ENCODE measurements around the gene SPAG4. TPM values are rescaled to one million over a fixed set of nuclear protein-coding genes. Genes with fewer than 3 reads are reported as not detected.

SPAG4 gene
- polyA plus RNA-seq, 1 donor (not counting 4 experiments of a cell fraction or from before 2014, with no cell fraction given) = 0.93 TPM

DNA sequence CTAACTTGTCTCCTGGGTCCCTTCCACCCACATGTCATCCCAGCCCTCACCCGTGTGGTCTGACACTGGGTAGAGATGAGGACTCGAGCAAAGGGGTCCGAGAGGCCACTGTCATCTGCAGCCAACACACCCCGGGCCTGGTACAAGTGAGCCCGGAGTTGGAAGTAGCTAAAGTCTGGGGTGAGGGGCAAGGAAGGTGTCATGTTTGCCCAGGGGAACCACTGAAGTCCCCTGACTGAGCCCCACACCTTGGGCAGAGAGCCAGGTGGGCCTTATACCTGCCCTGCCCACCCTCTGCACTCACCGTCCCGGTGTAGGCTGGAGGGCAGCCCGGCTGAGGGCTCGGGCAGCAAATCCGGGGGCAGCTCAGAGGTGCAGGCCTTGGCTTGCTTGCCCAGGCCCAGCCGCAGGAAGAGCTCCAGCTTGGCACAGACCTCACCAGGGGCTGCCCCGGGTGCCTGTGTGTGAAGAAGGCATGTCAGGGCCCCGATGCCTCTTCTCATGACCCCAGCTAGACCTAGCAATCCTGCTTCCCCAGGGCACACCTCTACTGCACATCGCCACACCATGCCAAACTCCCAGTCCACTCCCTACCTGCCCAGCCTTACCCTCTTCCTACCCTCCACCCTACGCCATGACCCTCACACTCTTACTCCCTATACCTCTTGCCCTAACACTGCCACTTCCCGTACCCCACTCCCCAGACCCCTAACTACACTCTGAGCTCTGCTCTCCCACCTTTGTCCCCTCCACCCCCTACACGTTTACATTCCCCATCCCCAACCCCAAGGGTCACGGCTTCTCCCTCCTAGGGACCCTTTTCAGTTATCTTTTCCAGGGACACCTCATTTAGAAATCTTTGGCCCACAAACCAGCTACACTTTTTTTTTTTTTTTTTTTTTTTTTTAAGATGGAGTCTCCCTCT is 31.7 kb upstream of the SPAG4 start:
- H4K20me1 ChIP-seq (ENCODE audit: control insufficient read depth, extremely low read depth, insufficient read depth, low read length) = no peaks in the 10 kb centered on the region
- H2AFZ ChIP-seq (ENCODE audit: control insufficient read depth, low read length) = no peak overlapping the region
- no peaks in the 10 kb centered on the region for H3K9me3 ChIP-seq (ENCODE audit: control insufficient read depth, low read depth, low read length)
- H3K4me1 ChIP-seq (ENCODE audit: control insufficient read depth, extremely low read depth, insufficient read depth, low read length) = peaks cover 2% of the 10 kb centered on the region
- dilution Hi-C loops (cut with MboI; ENCODE audit: extremely low pct_ligation_motif_present, low sequenced_read_pairs) = no loop called here
- no peak overlapping the region for H3K4me2 ChIP-seq (ENCODE audit: control insufficient read depth, extremely low read depth, insufficient read depth, low read depth, low read length)
- H3K36me3 ChIP-seq (ENCODE audit: control insufficient read depth in 2 of 2, extremely low read depth in 1 of 2, insufficient read depth in 2 of 2, low read length in 2 of 2) = no peaks in the 10 kb centered on the region
- no peak overlapping the region for H3K9ac ChIP-seq (ENCODE audit: control insufficient read depth, extremely low read depth, insufficient read depth, low read length)
- H3K27me3 ChIP-seq (ENCODE audit: control insufficient read depth, extremely low read depth, insufficient read depth, low read length) = no peaks in the 10 kb centered on the region
- no peaks in the 10 kb centered on the region for H3K79me2 ChIP-seq (ENCODE audit: control insufficient read depth, insufficient read depth, low read length)
- no peak overlapping the region for H3K27ac ChIP-seq (ENCODE audit: control insufficient read depth, insufficient read depth, low read length)
- no peaks in the 10 kb centered on the region for H3K9me1 ChIP-seq (ENCODE audit: control insufficient read depth, extremely low read depth, insufficient read depth, low read length)
- DNase-seq (ENCODE audit: low read depth, low spot score) = no peak
- no peak for FAIRE-seq
- TF ChIP-seq EZH2 (IDR thresholded peaks at IDR 0.05; ENCODE audit: low read length) (no peak), CTCF (optimal IDR thresholded peaks at IDR 0.05 in 1 of 3, IDR thresholded peaks at IDR 0.05 in 1 of 3, conservative IDR thresholded peaks at IDR 0.05 in 1 of 3; ENCODE audit: extremely low read depth in 1 of 3, insufficient read depth in 2 of 3, low read length in 3 of 3) (no peak)
- H3K4me3 ChIP-seq (ENCODE audit: control insufficient read depth in 2 of 3, extremely low read depth in 1 of 3, insufficient read depth in 2 of 3, low read depth in 1 of 3, low read length in 3 of 3) = no peak overlapping the region

DNA sequence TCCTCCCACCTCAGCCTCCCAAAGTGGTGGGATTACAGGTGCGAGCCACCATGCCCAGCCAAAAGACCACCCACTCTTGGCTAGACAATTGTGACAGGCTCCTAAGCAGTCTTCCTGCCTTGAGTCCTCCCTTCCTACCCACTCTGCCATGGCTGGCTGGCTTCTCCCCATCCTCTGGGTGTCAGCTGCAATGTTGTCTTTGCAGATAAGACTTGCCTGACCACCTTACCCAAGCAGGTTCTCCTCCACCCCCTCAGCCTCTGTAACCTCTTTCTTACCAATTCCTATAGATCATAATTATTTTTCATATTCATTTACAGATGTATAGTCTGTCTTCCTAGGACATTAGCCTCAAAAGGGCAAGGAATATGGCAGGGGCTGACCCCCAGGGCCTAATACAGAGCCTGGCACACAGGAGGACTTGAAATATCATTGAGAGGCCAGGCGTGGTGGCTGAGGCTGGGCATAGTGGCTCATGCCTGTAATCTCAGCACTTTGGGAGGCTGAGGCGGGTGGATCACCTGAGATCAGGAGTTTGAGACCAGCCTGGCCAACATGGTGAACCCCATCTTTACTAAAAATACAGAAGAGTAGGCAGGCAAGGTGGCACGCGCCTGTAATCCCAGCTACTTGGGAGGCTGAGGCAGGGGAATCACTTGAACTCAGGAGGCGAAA is 28.7 kb upstream of the SPAG4 start:
- FAIRE-seq = no peak
- no peak overlapping the region for H3K9ac ChIP-seq (ENCODE audit: control insufficient read depth, extremely low read depth, insufficient read depth, low read length)
- H3K27me3 ChIP-seq (ENCODE audit: control insufficient read depth, extremely low read depth, insufficient read depth, low read length) = no peaks in the 10 kb centered on the region
- no peaks in the 10 kb centered on the region for H4K20me1 ChIP-seq (ENCODE audit: control insufficient read depth, extremely low read depth, insufficient read depth, low read length)
- DNase-seq (ENCODE audit: low read depth, low spot score) = no peak
- TF ChIP-seq EZH2 (IDR thresholded peaks at IDR 0.05; ENCODE audit: low read length) (no peak), CTCF (optimal IDR thresholded peaks at IDR 0.05 in 1 of 3, IDR thresholded peaks at IDR 0.05 in 1 of 3, conservative IDR thresholded peaks at IDR 0.05 in 1 of 3; ENCODE audit: extremely low read depth in 1 of 3, insufficient read depth in 2 of 3, low read length in 3 of 3) (no peak)
- H3K4me1 ChIP-seq (ENCODE audit: control insufficient read depth, extremely low read depth, insufficient read depth, low read length) = peaks cover 2% of the 10 kb centered on the region
- dilution Hi-C loops (cut with MboI; ENCODE audit: extremely low pct_ligation_motif_present, low sequenced_read_pairs) = no loop called here
- no peaks in the 10 kb centered on the region for H3K79me2 ChIP-seq (ENCODE audit: control insufficient read depth, insufficient read depth, low read length)
- no peaks in the 10 kb centered on the region for H3K9me3 ChIP-seq (ENCODE audit: control insufficient read depth, low read depth, low read length)
- H3K4me3 ChIP-seq (ENCODE audit: control insufficient read depth in 2 of 3, extremely low read depth in 1 of 3, insufficient read depth in 2 of 3, low read depth in 1 of 3, low read length in 3 of 3) = no peak overlapping the region
- no peaks in the 10 kb centered on the region for H3K36me3 ChIP-seq (ENCODE audit: control insufficient read depth in 2 of 2, extremely low read depth in 1 of 2, insufficient read depth in 2 of 2, low read length in 2 of 2)
- H3K4me2 ChIP-seq (ENCODE audit: control insufficient read depth, extremely low read depth, insufficient read depth, low read depth, low read length) = no peak overlapping the region
- H2AFZ ChIP-seq (ENCODE audit: control insufficient read depth, low read length) = no peak overlapping the region
- no peak overlapping the region for H3K27ac ChIP-seq (ENCODE audit: control insufficient read depth, insufficient read depth, low read length)
- no peaks in the 10 kb centered on the region for H3K9me1 ChIP-seq (ENCODE audit: control insufficient read depth, extremely low read depth, insufficient read depth, low read length)
